HepG2 (cell line): ENCODE measurements around the gene ANXA2.

ENCODE experiments used
- ASH2L ChIP-seq: fragments of 300-600, 200-600 bp; sonication (generic); IDR thresholded peaks from 2 replicates; pipeline ENCODE4 v1.7.0; 2017; ENCODE audit warnings: low read depth, mild to moderate bottlenecking, moderate library complexity, mixed read lengths, low read length; ENCODE audit not compliant: insufficient read length
- JUND ChIP-seq: sonication (generic); formaldehyde crosslinking; IDR thresholded peaks from 2 replicates; pipeline ENCODE4 v1.8.0; 2022; ENCODE audit warnings: mild to moderate bottlenecking, missing genetic modification reagents
- NBN ChIP-seq: fragments of 450-650 bp; conservative IDR thresholded peaks from 2 replicates; pipeline ENCODE4 v1.6.1; 2017
- NCOR1 ChIP-seq: fragments of 200-600 bp; sonication (generic); IDR thresholded peaks from 2 replicates; pipeline ENCODE4 v1.7.0; 2017; ENCODE audit warnings: antibody characterized with exemption, low read length, borderline replicate concordance
- POLR2A ChIP-seq, 2 experiments: IDR thresholded peaks; 2 replicates each; pipeline ENCODE4 v1.6.1; 2011; ENCODE audit warnings: low read depth in 2 of 2, low read length in 2 of 2, mild to moderate bottlenecking in 1 of 2, moderate library complexity in 1 of 2; ENCODE audit not compliant: insufficient read depth in 1 of 2
- POLR2AphosphoS5 ChIP-seq: IDR thresholded peaks from 2 replicates; pipeline ENCODE4 v1.6.1; 2012; ENCODE audit warnings: low read depth, low read length
- REST ChIP-seq, 2 experiments: IDR thresholded peaks; 2 replicates each; pipeline ENCODE4 v1.6.1; 2011 to 2012; ENCODE audit warnings: low read length in 2 of 2, borderline replicate concordance in 1 of 2, low read depth in 1 of 2, mild to moderate bottlenecking in 1 of 2, moderate library complexity in 1 of 2
- ZBTB37 ChIP-seq: sonication (generic); formaldehyde crosslinking; IDR thresholded peaks from 2 replicates; pipeline ENCODE4 v1.4.0; 2020; ENCODE audit warnings: mild to moderate bottlenecking, missing genetic modification reagents
- ZNF331 ChIP-seq: sonication (generic); formaldehyde crosslinking; IDR thresholded peaks from 2 replicates; pipeline ENCODE4 v1.4.0; 2020; ENCODE audit warnings: missing genetic modification reagents
- TF ChIP-seq, protein P1 (sequence below): sonication (generic); formaldehyde crosslinking; IDR thresholded peaks from 2 replicates; pipeline ENCODE4 v1.5.0; 2020; ENCODE audit warnings: mild to moderate bottlenecking, missing genetic modification reagents, moderate library complexity

DNA sequence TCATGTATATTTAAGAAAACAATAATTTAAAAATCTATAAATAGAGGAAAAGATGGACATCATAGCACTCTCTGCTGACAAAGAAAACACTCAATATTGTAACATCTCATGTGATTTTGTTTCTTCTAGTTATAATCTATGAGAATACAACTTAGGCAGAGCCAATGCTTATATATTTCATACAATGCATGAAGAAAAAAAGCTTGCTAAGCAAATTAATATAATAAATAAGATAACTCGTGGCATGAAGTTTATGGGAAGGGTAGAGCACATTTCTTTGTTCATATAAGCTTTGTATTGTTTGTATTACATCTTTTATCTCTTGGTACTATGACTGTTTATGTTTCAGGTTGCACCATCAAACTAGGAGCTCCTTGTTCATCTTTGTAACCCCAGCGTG is 7.6 kb upstream of the ANXA2 start:
- TF ChIP-seq, protein P1, sequence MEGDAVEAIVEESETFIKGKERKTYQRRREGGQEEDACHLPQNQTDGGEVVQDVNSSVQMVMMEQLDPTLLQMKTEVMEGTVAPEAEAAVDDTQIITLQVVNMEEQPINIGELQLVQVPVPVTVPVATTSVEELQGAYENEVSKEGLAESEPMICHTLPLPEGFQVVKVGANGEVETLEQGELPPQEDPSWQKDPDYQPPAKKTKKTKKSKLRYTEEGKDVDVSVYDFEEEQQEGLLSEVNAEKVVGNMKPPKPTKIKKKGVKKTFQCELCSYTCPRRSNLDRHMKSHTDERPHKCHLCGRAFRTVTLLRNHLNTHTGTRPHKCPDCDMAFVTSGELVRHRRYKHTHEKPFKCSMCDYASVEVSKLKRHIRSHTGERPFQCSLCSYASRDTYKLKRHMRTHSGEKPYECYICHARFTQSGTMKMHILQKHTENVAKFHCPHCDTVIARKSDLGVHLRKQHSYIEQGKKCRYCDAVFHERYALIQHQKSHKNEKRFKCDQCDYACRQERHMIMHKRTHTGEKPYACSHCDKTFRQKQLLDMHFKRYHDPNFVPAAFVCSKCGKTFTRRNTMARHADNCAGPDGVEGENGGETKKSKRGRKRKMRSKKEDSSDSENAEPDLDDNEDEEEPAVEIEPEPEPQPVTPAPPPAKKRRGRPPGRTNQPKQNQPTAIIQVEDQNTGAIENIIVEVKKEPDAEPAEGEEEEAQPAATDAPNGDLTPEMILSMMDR: no peak
- TF ChIP-seq ZBTB37 (no peak), ASH2L (no peak), ZNF331 (CRISPR knock-in tag) (no peak), REST (IDR thresholded peaks at IDR 0.05; ENCODE audit: borderline replicate concordance in 1 of 2, low read depth in 1 of 2, low read length in 2 of 2) (no peak), JUND (CRISPR knock-in tag) (no peak), NBN (no peak), NCOR1 (no peak), POLR2A (IDR thresholded peaks at IDR 0.05; ENCODE audit: insufficient read depth in 1 of 2, low read depth in 2 of 2, low read length in 2 of 2) (no peak), POLR2AphosphoS5 (no peak)
